ENCODE data around the gene IFTAP. TPM values are rescaled to one million over a fixed set of nuclear protein-coding genes. Genes with fewer than 3 reads are reported as not detected.

Gene IFTAP
- total RNA-seq, 1 experiment from 2014 or later, result 13.8 TPM

DNA sequence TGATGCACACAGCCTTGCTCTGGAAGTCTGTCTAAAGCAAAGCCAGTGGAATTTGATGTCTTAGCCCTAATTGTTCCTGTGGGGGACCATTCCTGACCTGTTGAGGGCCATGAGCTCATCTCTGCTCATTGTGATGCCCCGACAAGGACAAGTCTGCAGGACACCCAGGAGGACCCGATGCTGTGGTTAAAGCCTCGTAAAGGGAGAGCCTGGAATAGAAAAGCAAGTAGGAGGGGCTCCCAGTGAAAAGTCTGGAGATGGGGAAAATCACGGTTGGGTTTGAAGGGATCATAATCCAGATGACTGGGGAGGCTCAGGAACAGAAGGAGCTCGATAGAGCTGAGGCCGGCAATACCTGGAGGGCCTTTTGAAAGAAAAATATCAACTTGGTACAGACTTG lies 102.2 kb downstream of the IFTAP start:
- H3K27me3 ChIP-seq (ENCODE audit: insufficient read depth, low read length), result peaks cover 27% of the 10 kb centered on the region; the same call in 1 of the 2 replicates
- no peaks in the 10 kb centered on the region for H3K4me1 ChIP-seq (ENCODE audit: control insufficient read depth in 1 of 2, insufficient read depth in 2 of 2, low read length in 2 of 2)
- intact Hi-C loops (cut with micrococcal nuclease), result no loop called here
- no peaks in the 10 kb centered on the region for H3K36me3 ChIP-seq (ENCODE audit: control insufficient read depth in 1 of 2, insufficient read depth in 2 of 2, low read length in 2 of 2)
- no peaks in the 10 kb centered on the region for H4K20me1 ChIP-seq (ENCODE audit: insufficient read depth)
- no peaks in the 10 kb centered on the region for H3K9me2 ChIP-seq (ENCODE audit: insufficient read depth)
- no peak overlapping the region for H2AFZ ChIP-seq (ENCODE audit: low read depth, low read length, poor library complexity, severe bottlenecking)
- ChIA-PET CTCF (no interaction called here), RAD21 (ENCODE audit: low non-redundant PET in 1 of 2, low total read pairs in 2 of 2, uncharacterized antibody in 2 of 2, unreplicated experiment in 2 of 2) (no interaction called here), POLR2A (no interaction called here)
- DNase-seq (ENCODE audit: low read depth, low spot score) (no peak), ATAC-seq (no peak)
- no peak overlapping the region for H3K27ac ChIP-seq (ENCODE audit: low read depth, low read length)
- BruUV-seq (replicated peaks), result no TSS peak
- no peak overlapping the region for H3K4me3 ChIP-seq (replicated peaks in 1 of 2; ENCODE audit: low read depth in 1 of 2, low read length in 2 of 2)
- H3K9ac ChIP-seq (ENCODE audit: low read length), result no peak overlapping the region
- H3K79me2 ChIP-seq (ENCODE audit: insufficient read depth, low read length), result no peaks in the 10 kb centered on the region
- TF ChIP-seq POLR2AphosphoS5 (IDR thresholded peaks at IDR 0.05; ENCODE audit: low read depth, low read length), result no peak
- TF ChIP-seq CBX3 (IDR thresholded peaks at IDR 0.05; ENCODE audit: low read depth), result no peak
- no peak for TF ChIP-seq ATF3 (IDR thresholded peaks at IDR 0.05)
- TF ChIP-seq POLR2A (IDR thresholded peaks at IDR 0.05; ENCODE audit: borderline replicate concordance, extremely low read depth, insufficient read depth, insufficient read length), result no peak
- TF ChIP-seq EZH2phosphoT487 (IDR thresholded peaks at IDR 0.05; ENCODE audit: borderline replicate concordance), result no peak
- no peak for TF ChIP-seq RAD21 (IDR thresholded peaks at IDR 0.05; ENCODE audit: low read depth)
- no peak for TF ChIP-seq ELF1 (IDR thresholded peaks at IDR 0.05; ENCODE audit: borderline replicate concordance, low read depth)
- H3K4me2 ChIP-seq (ENCODE audit: low read length), result no peak overlapping the region
- H3K9me3 ChIP-seq (ENCODE audit: control insufficient read depth in 1 of 2, insufficient read depth in 1 of 2, low read depth in 1 of 2, low read length in 2 of 2), result no peaks in the 10 kb centered on the region

DNA sequence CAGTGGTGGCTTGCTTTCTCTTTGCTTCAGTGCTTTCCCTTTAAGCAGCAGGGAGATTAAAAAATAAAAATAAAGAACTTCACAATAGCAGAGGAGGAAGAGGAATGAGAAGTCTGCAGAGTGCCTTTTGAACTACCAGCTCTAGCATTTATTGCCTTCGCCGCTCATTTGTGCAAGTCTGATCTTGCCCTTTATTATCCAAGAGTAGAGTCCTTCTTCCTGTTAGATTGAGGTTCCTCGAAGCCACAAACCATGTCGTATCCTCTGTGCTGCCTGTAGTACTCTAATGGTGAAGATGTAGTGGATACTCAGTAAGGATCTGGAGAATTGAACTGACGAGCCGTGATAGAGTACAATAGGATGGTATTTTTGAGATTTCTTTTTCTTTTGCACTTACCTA lies 105.0 kb downstream of the IFTAP start:
- CTCF ChIA-PET, result interaction anchor here (0.7 kb wide), 1 partner anchor 48 kb away, joined by 3 read pairs; no protein-coding TSS in a partner anchor
- Histone ChIP-seq H3K27ac (ENCODE audit: low read depth, low read length) (no peak overlapping the region), H3K4me1 (ENCODE audit: control insufficient read depth in 1 of 2, insufficient read depth in 2 of 2, low read length in 2 of 2) (no peaks in the 10 kb centered on the region), H3K9me3 (ENCODE audit: control insufficient read depth in 1 of 2, insufficient read depth in 1 of 2, low read depth in 1 of 2, low read length in 2 of 2) (no peaks in the 10 kb centered on the region), H3K4me3 (replicated peaks in 1 of 2; ENCODE audit: low read depth in 1 of 2, low read length in 2 of 2) (no peak overlapping the region), H3K36me3 (ENCODE audit: control insufficient read depth in 1 of 2, insufficient read depth in 2 of 2, low read length in 2 of 2) (no peaks in the 10 kb centered on the region), H2AFZ (ENCODE audit: low read depth, low read length, poor library complexity, severe bottlenecking) (no peak overlapping the region), H3K4me2 (ENCODE audit: low read length) (no peak overlapping the region), H3K9ac (ENCODE audit: low read length) (no peak overlapping the region), H4K20me1 (ENCODE audit: insufficient read depth) (no peaks in the 10 kb centered on the region), H3K9me2 (ENCODE audit: insufficient read depth) (no peaks in the 10 kb centered on the region), H3K27me3 (ENCODE audit: insufficient read depth, low read length) (peaks cover 12% of the 10 kb centered on the region; the same call in 1 of the 2 replicates), H3K79me2 (ENCODE audit: insufficient read depth, low read length) (no peaks in the 10 kb centered on the region)
- no peak for DNase-seq (ENCODE audit: low read depth, low spot score)
- intact Hi-C loops (cut with micrococcal nuclease), result no loop called here
- no peak for ATAC-seq
- POLR2A ChIA-PET, result no interaction called here
- RAD21 ChIA-PET (ENCODE audit: low non-redundant PET in 1 of 2, low total read pairs in 2 of 2, uncharacterized antibody in 2 of 2, unreplicated experiment in 2 of 2), result no interaction called here
- no TSS peak for BruUV-seq (replicated peaks)
- TF ChIP-seq TCF7L2 (IDR thresholded peaks at IDR 0.05; ENCODE audit: borderline replicate concordance, extremely low read depth, insufficient read depth, insufficient read length) (no peak), SP1 (IDR thresholded peaks at IDR 0.05; ENCODE audit: low read depth) (no peak), RAD21 (IDR thresholded peaks at IDR 0.05; ENCODE audit: low read depth) (no peak), ZNF274 (IDR thresholded peaks at IDR 0.05; ENCODE audit: low read depth, low read length) (no peak), EGR1 (IDR thresholded peaks at IDR 0.05; ENCODE audit: low read depth) (no peak), ELF1 (IDR thresholded peaks at IDR 0.05; ENCODE audit: borderline replicate concordance, low read depth) (no peak), CBX3 (IDR thresholded peaks at IDR 0.05; ENCODE audit: low read depth) (no peak), SRF (IDR thresholded peaks at IDR 0.05; ENCODE audit: low read depth) (no peak), ATF3 (IDR thresholded peaks at IDR 0.05) (no peak), YY1 (IDR thresholded peaks at IDR 0.05; ENCODE audit: extremely low read depth, insufficient replicate concordance, low read depth, low read length) (no peak), ZFX (IDR thresholded peaks at IDR 0.05) (no peak), POLR2AphosphoS5 (IDR thresholded peaks at IDR 0.05; ENCODE audit: low read depth, low read length) (no peak), EZH2 (IDR thresholded peaks at IDR 0.05) (no peak), SIN3A (IDR thresholded peaks at IDR 0.05; ENCODE audit: low read depth) (no peak)
- TF ChIP-seq, protein P1, sequence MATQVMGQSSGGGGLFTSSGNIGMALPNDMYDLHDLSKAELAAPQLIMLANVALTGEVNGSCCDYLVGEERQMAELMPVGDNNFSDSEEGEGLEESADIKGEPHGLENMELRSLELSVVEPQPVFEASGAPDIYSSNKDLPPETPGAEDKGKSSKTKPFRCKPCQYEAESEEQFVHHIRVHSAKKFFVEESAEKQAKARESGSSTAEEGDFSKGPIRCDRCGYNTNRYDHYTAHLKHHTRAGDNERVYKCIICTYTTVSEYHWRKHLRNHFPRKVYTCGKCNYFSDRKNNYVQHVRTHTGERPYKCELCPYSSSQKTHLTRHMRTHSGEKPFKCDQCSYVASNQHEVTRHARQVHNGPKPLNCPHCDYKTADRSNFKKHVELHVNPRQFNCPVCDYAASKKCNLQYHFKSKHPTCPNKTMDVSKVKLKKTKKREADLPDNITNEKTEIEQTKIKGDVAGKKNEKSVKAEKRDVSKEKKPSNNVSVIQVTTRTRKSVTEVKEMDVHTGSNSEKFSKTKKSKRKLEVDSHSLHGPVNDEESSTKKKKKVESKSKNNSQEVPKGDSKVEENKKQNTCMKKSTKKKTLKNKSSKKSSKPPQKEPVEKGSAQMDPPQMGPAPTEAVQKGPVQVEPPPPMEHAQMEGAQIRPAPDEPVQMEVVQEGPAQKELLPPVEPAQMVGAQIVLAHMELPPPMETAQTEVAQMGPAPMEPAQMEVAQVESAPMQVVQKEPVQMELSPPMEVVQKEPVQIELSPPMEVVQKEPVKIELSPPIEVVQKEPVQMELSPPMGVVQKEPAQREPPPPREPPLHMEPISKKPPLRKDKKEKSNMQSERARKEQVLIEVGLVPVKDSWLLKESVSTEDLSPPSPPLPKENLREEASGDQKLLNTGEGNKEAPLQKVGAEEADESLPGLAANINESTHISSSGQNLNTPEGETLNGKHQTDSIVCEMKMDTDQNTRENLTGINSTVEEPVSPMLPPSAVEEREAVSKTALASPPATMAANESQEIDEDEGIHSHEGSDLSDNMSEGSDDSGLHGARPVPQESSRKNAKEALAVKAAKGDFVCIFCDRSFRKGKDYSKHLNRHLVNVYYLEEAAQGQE (IDR thresholded peaks at IDR 0.05; ENCODE audit: low read depth), result no peak
- TF ChIP-seq, protein P2, sequence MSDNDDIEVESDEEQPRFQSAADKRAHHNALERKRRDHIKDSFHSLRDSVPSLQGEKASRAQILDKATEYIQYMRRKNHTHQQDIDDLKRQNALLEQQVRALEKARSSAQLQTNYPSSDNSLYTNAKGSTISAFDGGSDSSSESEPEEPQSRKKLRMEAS (IDR thresholded peaks at IDR 0.05), result no peak
